Skeletal muscle tissue (tissue), 4 donors: ENCODE measurements around the gene TMEM222. TPM values are rescaled to one million over a fixed set of nuclear protein-coding genes. Genes with fewer than 3 reads are reported as not detected.

Experiments used
- H3K27ac ChIP-seq: one replicate; pipeline ENCODE4 v1.7.0; 2013; ENCODE audit warnings: mild to moderate bottlenecking, low read depth, low read length, inconsistent platforms
- H3K27me3 ChIP-seq, 3 donors: one replicate each; pipeline ENCODE4 v1.7.0; 2013; ENCODE audit warnings: low read length in 3 of 3; ENCODE audit not compliant: control insufficient read depth in 3 of 3, insufficient read depth in 3 of 3
- H3K36me3 ChIP-seq, 3 donors: one replicate each; pipeline ENCODE4 v1.7.0; 2013; ENCODE audit warnings: low read length in 3 of 3; ENCODE audit not compliant: control insufficient read depth in 3 of 3, insufficient read depth in 3 of 3
- H3K4me1 ChIP-seq, 3 donors: one replicate each; pipeline ENCODE4 v1.7.0; 2013; ENCODE audit warnings: low read length in 3 of 3, mild to moderate bottlenecking in 3 of 3; ENCODE audit not compliant: control insufficient read depth in 3 of 3, insufficient read depth in 3 of 3
- H3K4me3 ChIP-seq, 3 donors: one replicate each; pipeline ENCODE4 v1.7.0; 2013; ENCODE audit warnings: low read length in 3 of 3
- H3K9ac ChIP-seq, 3 donors: one replicate each; pipeline ENCODE4 v1.7.0; 2013; ENCODE audit warnings: low read length in 3 of 3, mild to moderate bottlenecking in 3 of 3, moderate library complexity in 2 of 3, low read depth in 1 of 3
- H3K9me3 ChIP-seq, 3 donors: one replicate each; pipeline ENCODE4 v1.7.0; 2013; ENCODE audit warnings: low read length in 3 of 3; ENCODE audit not compliant: control insufficient read depth in 3 of 3
- total RNA-seq: library from RNA; depleted of rRNA; stranded (reverse); fragments of >200 nt; gene quantifications from one replicate; pipeline ENCODE4 v1.2.3, GENCODE V29; 2014
- donor health status: Osteomylitis.

TMEM222 gene
- total RNA-seq, 1 donor from 2014 or later = 14.1 TPM

GRCh38 chr1:27356619-27357280 lies 34.8 kb downstream of the TMEM222 start:
- H3K27me3 ChIP-seq = no peaks in the 10 kb centered on the region
- no peak overlapping the region for H3K27ac ChIP-seq
- H3K36me3 ChIP-seq = peaks cover 33 to 43% (median 37%) of the 10 kb centered on the region in 3 donors

GRCh38 chr1:27357281-27358037 lies 35.5 kb downstream of the TMEM222 start:
- Histone ChIP-seq H3K9ac (peak overlapping the region in 1 of 3 donors; percentile 54), H3K36me3 (peaks cover 37 to 50% (median 43%) of the 10 kb centered on the region in 3 donors), H3K27ac (no peak overlapping the region), H3K4me1 (peaks cover 0 to 8% (median 0%) of the 10 kb centered on the region in 3 donors), H3K9me3 (no peaks in the 10 kb centered on the region), H3K4me3 (no peak overlapping the region), H3K27me3 (no peaks in the 10 kb centered on the region)

More at GRCh38 chr1:27356619-27357280, 34.8 kb downstream of the TMEM222 start:
- no peaks in the 10 kb centered on the region for H3K9me3 ChIP-seq
- peaks cover 0 to 8% (median 0%) of the 10 kb centered on the region in 3 donors for H3K4me1 ChIP-seq
- H3K9ac ChIP-seq = no peak overlapping the region
- H3K4me3 ChIP-seq = no peak overlapping the region

- no peaks in the 10 kb centered on the region for H3K27me3 ChIP-seq
- H3K9me3 ChIP-seq = no peaks in the 10 kb centered on the region
- peak overlapping the region in 1 of 3 donors; percentile 54 for H3K9ac ChIP-seq
- H3K4me3 ChIP-seq = no peak overlapping the region
- H3K4me1 ChIP-seq = peaks cover 0 to 10% (median 0%) of the 10 kb centered on the region in 3 donors
- no peak overlapping the region for H3K27ac ChIP-seq
- H3K36me3 ChIP-seq = peaks cover 41 to 55% (median 48%) of the 10 kb centered on the region in 3 donors
Measured at GRCh38 chr1:27358038-27358927, 36.3 kb downstream of the TMEM222 start.

GRCh38 chr1:27358928-27359313 lies 37.0 kb downstream of the TMEM222 start:
- Histone ChIP-seq H3K27me3 (no peaks in the 10 kb centered on the region), H3K27ac (no peak overlapping the region), H3K36me3 (peaks cover 44 to 61% (median 51%) of the 10 kb centered on the region in 3 donors), H3K9ac (no peak overlapping the region), H3K4me3 (no peak overlapping the region), H3K9me3 (no peaks in the 10 kb centered on the region), H3K4me1 (peaks cover 0 to 14% (median under 1%) of the 10 kb centered on the region in 3 donors)

- Histone ChIP-seq H3K4me1 (peaks cover 4 to 21% (median 9%) of the 10 kb centered on the region in 3 donors), H3K27me3 (no peaks in the 10 kb centered on the region), H3K9me3 (no peaks in the 10 kb centered on the region), H3K36me3 (peaks cover 44 to 65% (median 53%) of the 10 kb centered on the region in 3 donors), H3K4me3 (no peak overlapping the region), H3K27ac (no peak overlapping the region), H3K9ac (no peak overlapping the region)
Measured at GRCh38 chr1:27359822-27360158, 37.8 kb downstream of the TMEM222 start.

GRCh38 chr1:27360159-27361043 lies 38.4 kb downstream of the TMEM222 start:
- Histone ChIP-seq H3K27ac (no peak overlapping the region), H3K9me3 (no peaks in the 10 kb centered on the region), H3K36me3 (peaks cover 43 to 61% (median 49%) of the 10 kb centered on the region in 3 donors), H3K4me3 (no peak overlapping the region), H3K27me3 (no peaks in the 10 kb centered on the region), H3K9ac (no peak overlapping the region), H3K4me1 (peaks cover 10 to 27% (median 15%) of the 10 kb centered on the region in 3 donors)

GRCh38 chr1:27361044-27361402 lies 39.1 kb downstream of the TMEM222 start:
- Histone ChIP-seq H3K27ac (no peak overlapping the region), H3K9ac (no peak overlapping the region), H3K4me3 (no peak overlapping the region), H3K4me1 (peaks cover 12 to 27% (median 15%) of the 10 kb centered on the region in 3 donors), H3K36me3 (peaks cover 37 to 54% (median 42%) of the 10 kb centered on the region in 3 donors), H3K27me3 (no peaks in the 10 kb centered on the region), H3K9me3 (no peaks in the 10 kb centered on the region)

GRCh38 chr1:27361553-27361952 lies 39.6 kb downstream of the TMEM222 start:
- peaks cover 32 to 51% (median 39%) of the 10 kb centered on the region in 3 donors for H3K36me3 ChIP-seq
- H3K4me3 ChIP-seq = no peak overlapping the region
- peaks cover 12 to 27% (median 15%) of the 10 kb centered on the region in 3 donors for H3K4me1 ChIP-seq

More at GRCh38 chr1:27361553-27361952, 39.6 kb downstream of the TMEM222 start:
- no peak overlapping the region for H3K9ac ChIP-seq
- no peaks in the 10 kb centered on the region for H3K9me3 ChIP-seq
- H3K27ac ChIP-seq = no peak overlapping the region
- H3K27me3 ChIP-seq = no peaks in the 10 kb centered on the region
